Measurements from ENCODE around the gene EHD3. TPM values are rescaled to one million over a fixed set of nuclear protein-coding genes. Genes with fewer than 3 reads are reported as not detected.

The EHD3 gene
- total and polyA plus RNA-seq, 2 of the 8 experiments (the other 6 are each of a cell fraction or from before 2014, with no cell fraction given), result 9.3 to 12.0 TPM

DNA sequence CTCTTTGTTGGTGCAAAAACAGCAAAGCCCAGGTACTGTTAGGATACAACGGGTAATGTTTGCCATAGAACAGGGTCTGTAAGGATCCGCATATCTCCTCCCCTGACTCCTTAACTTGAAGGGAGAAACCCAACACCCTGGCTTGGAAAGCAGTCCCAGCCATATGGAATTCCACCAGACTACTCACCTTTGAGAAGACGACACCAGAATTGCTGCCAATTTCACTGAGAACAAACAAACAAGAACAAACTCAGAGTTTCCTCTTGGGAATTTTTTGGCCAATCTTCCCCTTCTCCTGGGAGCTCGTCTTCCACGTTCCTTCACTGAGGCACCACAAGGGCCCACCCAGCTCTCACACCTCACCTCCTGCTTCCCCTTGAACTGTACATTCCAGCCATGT is 45.8 kb upstream of the EHD3 start (continued):
- TF ChIP-seq, protein P1, sequence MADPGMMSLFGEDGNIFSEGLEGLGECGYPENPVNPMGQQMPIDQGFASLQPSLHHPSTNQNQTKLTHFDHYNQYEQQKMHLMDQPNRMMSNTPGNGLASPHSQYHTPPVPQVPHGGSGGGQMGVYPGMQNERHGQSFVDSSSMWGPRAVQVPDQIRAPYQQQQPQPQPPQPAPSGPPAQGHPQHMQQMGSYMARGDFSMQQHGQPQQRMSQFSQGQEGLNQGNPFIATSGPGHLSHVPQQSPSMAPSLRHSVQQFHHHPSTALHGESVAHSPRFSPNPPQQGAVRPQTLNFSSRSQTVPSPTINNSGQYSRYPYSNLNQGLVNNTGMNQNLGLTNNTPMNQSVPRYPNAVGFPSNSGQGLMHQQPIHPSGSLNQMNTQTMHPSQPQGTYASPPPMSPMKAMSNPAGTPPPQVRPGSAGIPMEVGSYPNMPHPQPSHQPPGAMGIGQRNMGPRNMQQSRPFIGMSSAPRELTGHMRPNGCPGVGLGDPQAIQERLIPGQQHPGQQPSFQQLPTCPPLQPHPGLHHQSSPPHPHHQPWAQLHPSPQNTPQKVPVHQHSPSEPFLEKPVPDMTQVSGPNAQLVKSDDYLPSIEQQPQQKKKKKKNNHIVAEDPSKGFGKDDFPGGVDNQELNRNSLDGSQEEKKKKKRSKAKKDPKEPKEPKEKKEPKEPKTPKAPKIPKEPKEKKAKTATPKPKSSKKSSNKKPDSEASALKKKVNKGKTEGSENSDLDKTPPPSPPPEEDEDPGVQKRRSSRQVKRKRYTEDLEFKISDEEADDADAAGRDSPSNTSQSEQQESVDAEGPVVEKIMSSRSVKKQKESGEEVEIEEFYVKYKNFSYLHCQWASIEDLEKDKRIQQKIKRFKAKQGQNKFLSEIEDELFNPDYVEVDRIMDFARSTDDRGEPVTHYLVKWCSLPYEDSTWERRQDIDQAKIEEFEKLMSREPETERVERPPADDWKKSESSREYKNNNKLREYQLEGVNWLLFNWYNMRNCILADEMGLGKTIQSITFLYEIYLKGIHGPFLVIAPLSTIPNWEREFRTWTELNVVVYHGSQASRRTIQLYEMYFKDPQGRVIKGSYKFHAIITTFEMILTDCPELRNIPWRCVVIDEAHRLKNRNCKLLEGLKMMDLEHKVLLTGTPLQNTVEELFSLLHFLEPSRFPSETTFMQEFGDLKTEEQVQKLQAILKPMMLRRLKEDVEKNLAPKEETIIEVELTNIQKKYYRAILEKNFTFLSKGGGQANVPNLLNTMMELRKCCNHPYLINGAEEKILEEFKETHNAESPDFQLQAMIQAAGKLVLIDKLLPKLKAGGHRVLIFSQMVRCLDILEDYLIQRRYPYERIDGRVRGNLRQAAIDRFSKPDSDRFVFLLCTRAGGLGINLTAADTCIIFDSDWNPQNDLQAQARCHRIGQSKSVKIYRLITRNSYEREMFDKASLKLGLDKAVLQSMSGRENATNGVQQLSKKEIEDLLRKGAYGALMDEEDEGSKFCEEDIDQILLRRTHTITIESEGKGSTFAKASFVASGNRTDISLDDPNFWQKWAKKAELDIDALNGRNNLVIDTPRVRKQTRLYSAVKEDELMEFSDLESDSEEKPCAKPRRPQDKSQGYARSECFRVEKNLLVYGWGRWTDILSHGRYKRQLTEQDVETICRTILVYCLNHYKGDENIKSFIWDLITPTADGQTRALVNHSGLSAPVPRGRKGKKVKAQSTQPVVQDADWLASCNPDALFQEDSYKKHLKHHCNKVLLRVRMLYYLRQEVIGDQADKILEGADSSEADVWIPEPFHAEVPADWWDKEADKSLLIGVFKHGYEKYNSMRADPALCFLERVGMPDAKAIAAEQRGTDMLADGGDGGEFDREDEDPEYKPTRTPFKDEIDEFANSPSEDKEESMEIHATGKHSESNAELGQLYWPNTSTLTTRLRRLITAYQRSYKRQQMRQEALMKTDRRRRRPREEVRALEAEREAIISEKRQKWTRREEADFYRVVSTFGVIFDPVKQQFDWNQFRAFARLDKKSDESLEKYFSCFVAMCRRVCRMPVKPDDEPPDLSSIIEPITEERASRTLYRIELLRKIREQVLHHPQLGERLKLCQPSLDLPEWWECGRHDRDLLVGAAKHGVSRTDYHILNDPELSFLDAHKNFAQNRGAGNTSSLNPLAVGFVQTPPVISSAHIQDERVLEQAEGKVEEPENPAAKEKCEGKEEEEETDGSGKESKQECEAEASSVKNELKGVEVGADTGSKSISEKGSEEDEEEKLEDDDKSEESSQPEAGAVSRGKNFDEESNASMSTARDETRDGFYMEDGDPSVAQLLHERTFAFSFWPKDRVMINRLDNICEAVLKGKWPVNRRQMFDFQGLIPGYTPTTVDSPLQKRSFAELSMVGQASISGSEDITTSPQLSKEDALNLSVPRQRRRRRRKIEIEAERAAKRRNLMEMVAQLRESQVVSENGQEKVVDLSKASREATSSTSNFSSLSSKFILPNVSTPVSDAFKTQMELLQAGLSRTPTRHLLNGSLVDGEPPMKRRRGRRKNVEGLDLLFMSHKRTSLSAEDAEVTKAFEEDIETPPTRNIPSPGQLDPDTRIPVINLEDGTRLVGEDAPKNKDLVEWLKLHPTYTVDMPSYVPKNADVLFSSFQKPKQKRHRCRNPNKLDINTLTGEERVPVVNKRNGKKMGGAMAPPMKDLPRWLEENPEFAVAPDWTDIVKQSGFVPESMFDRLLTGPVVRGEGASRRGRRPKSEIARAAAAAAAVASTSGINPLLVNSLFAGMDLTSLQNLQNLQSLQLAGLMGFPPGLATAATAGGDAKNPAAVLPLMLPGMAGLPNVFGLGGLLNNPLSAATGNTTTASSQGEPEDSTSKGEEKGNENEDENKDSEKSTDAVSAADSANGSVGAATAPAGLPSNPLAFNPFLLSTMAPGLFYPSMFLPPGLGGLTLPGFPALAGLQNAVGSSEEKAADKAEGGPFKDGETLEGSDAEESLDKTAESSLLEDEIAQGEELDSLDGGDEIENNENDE (IDR thresholded peaks at IDR 0.05; ENCODE audit: insufficient replicate concordance, low read length), result no peak
- TF ChIP-seq, protein P2, sequence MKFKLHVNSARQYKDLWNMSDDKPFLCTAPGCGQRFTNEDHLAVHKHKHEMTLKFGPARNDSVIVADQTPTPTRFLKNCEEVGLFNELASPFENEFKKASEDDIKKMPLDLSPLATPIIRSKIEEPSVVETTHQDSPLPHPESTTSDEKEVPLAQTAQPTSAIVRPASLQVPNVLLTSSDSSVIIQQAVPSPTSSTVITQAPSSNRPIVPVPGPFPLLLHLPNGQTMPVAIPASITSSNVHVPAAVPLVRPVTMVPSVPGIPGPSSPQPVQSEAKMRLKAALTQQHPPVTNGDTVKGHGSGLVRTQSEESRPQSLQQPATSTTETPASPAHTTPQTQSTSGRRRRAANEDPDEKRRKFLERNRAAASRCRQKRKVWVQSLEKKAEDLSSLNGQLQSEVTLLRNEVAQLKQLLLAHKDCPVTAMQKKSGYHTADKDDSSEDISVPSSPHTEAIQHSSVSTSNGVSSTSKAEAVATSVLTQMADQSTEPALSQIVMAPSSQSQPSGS (IDR thresholded peaks at IDR 0.05; ENCODE audit: low read length), result no peak
- TF ChIP-seq SP1 (IDR thresholded peaks at IDR 0.05; ENCODE audit: low read depth, low read length) (no peak), GABPA (IDR thresholded peaks at IDR 0.05; ENCODE audit: borderline replicate concordance, insufficient read depth, low read length) (no peak), POLR2AphosphoS5 (IDR thresholded peaks at IDR 0.05; ENCODE audit: low read depth, low read length) (no peak), RAD21 (IDR thresholded peaks at IDR 0.05 in 1 of 2, conservative IDR thresholded peaks at IDR 0.05 in 1 of 2; ENCODE audit: low read depth in 2 of 2, low read length in 2 of 2) (no peak), BRCA1 (IDR thresholded peaks at IDR 0.05; ENCODE audit: low read depth, low read length) (no peak), NRF1 (IDR thresholded peaks at IDR 0.05; ENCODE audit: low read depth, low read length) (no peak), CREB1 (IDR thresholded peaks at IDR 0.05) (no peak), CBX5 (IDR thresholded peaks at IDR 0.05; ENCODE audit: low read depth, low read length) (no peak)

All from H1 (cell line).